Measurements from ENCODE around the gene NSUN4. TPM values are rescaled to one million over a fixed set of nuclear protein-coding genes. Genes with fewer than 3 reads are reported as not detected.

The NSUN4 gene
- total and polyA plus RNA-seq, 12 donors, result 9.6 to 18.7 (median 15.6) TPM

GRCh38 chr1:46408356-46409062, 67.9 kb downstream of the NSUN4 start:
- intact Hi-C loops (cut with DNase I), result loop anchor here in 6 of 10 donors (5.0 kb wide), 3 partner anchors 119 to 314 kb away; no protein-coding TSS in a partner anchor
- no peak for TF ChIP-seq CTCF (IDR thresholded peaks at IDR 0.05)
- no peak for DNase-seq
- Histone ChIP-seq H3K27me3 (no peaks in the 10 kb centered on the region), H3K4me3 (no peak overlapping the region), H3K27ac (no peak overlapping the region), H3K9me3 (no peaks in the 10 kb centered on the region), H3K4me1 (peaks cover 0 to 13% (median 4%) of the 10 kb centered on the region in 9 donors), H3K36me3 (peaks cover 0 to 3% (median 0%) of the 10 kb centered on the region in 9 donors)
- WGBS, 2 donors, result 94 to 95% methylated on average over 12 of the region's 12 CpGs
- ATAC-seq, result no peak

- peaks cover 0 to 13% (median 4%) of the 10 kb centered on the region in 9 donors for H3K4me1 ChIP-seq
- intact Hi-C loops (cut with DNase I), result loop anchor here in 6 of 10 donors (5.0 kb wide), 3 partner anchors 118 to 313 kb away; no protein-coding TSS in a partner anchor
- no peak for ATAC-seq
These were observed 68.4 kb downstream of the NSUN4 start for GRCh38 chr1:46409063-46409372.

GRCh38 chr1:46410156-46411009, 69.8 kb downstream of the NSUN4 start:
- no peak for TF ChIP-seq CTCF (IDR thresholded peaks at IDR 0.05)
- Histone ChIP-seq H3K4me3 (no peak overlapping the region), H3K36me3 (peaks cover 0 to 3% (median 0%) of the 10 kb centered on the region in 9 donors), H3K27me3 (no peaks in the 10 kb centered on the region), H3K4me1 (peaks cover 0 to 10% (median 4%) of the 10 kb centered on the region in 9 donors), H3K27ac (no peak overlapping the region), H3K9me3 (no peaks in the 10 kb centered on the region)
- ATAC-seq, result no peak
- DNase-seq, result no peak
- 86 to 88% methylated on average over 16 to 17 of the region's 17 CpGs for WGBS, 2 donors
- intact Hi-C loops (cut with DNase I), result no loop called here

More at GRCh38 chr1:46409063-46409372, 68.4 kb downstream of the NSUN4 start:
- TF ChIP-seq CTCF (IDR thresholded peaks at IDR 0.05), result no peak
- no peak for DNase-seq
- Histone ChIP-seq H3K27ac (no peak overlapping the region), H3K4me3 (no peak overlapping the region), H3K9me3 (no peaks in the 10 kb centered on the region), H3K27me3 (no peaks in the 10 kb centered on the region), H3K36me3 (peaks cover 0 to 3% (median 0%) of the 10 kb centered on the region in 9 donors)
- 97 to 100% methylated on average over 1 of the region's 1 CpG for WGBS, 2 donors

GRCh38 chr1:46411010-46411405, 70.4 kb downstream of the NSUN4 start:
- 91 to 96% methylated on average over 7 of the region's 7 CpGs for WGBS, 2 donors
- TF ChIP-seq CTCF (IDR thresholded peaks at IDR 0.05), result no peak
- no peaks in the 10 kb centered on the region for H3K27me3 ChIP-seq
- no peak overlapping the region for H3K27ac ChIP-seq
- no peaks in the 10 kb centered on the region for H3K9me3 ChIP-seq
- intact Hi-C loops (cut with DNase I), result no loop called here
- no peak for DNase-seq
- H3K4me1 ChIP-seq, result peaks cover 0 to 9% (median 3%) of the 10 kb centered on the region in 9 donors
- no peak overlapping the region for H3K4me3 ChIP-seq
- ATAC-seq, result no peak
- peaks cover 0 to 3% (median 0%) of the 10 kb centered on the region in 9 donors for H3K36me3 ChIP-seq

Other genes with a start within 250 kb of the NSUN4 start
- 10 to 100 TPM; 22.9 to 54.5 (median 40.1) TPM for gene PIK3R3, start 208.2 kb upstream of the NSUN4 start, total RNA-seq
- 10 to 100 TPM; 15.4 to 31.6 TPM for gene PIK3R3, start 208.2 kb upstream of the NSUN4 start, polyA plus RNA-seq
- 1 to 10 TPM in 9 of 10 donors, under 1 TPM in 1; 0.80 to 2.3 (median 1.7) TPM for gene TSPAN1, start 165.7 kb upstream of the NSUN4 start, total RNA-seq
- gene TSPAN1, start 165.7 kb upstream of the NSUN4 start, polyA plus RNA-seq, result 1 to 10 TPM; 1.3 to 5.3 TPM
- not detected for gene P3R3URF, start 164.3 kb upstream of the NSUN4 start, total RNA-seq
- gene P3R3URF, start 164.3 kb upstream of the NSUN4 start, polyA plus RNA-seq, result not detected
- gene POMGNT1, start 142.4 kb upstream of the NSUN4 start, total RNA-seq, result 100 to 1,000 TPM; 125 to 164 (median 147) TPM
- 100 to 1,000 TPM in 1 of 2 donors, 10 to 100 TPM in 1; 74.3 to 132 TPM for gene POMGNT1, start 142.4 kb upstream of the NSUN4 start, polyA plus RNA-seq
- 10 to 100 TPM in 3 of 10 donors, 1 to 10 TPM in 7; 5.5 to 13.5 (median 8.0) TPM for gene LURAP1, start 137.5 kb upstream of the NSUN4 start, total RNA-seq
- gene LURAP1, start 137.5 kb upstream of the NSUN4 start, polyA plus RNA-seq, result 1 to 10 TPM; 6.4 to 7.3 TPM
- 1 to 10 TPM in 3 of 10 donors, under 1 TPM in 6, not detected in 1; 0.42 to 2.8 (median 0.68) TPM for gene RAD54L, start 93.0 kb upstream of the NSUN4 start, total RNA-seq
- 1 to 10 TPM in 1 of 2 donors, under 1 TPM in 1; 0.35 to 1.0 TPM for gene RAD54L, start 93.0 kb upstream of the NSUN4 start, polyA plus RNA-seq
- 10 to 100 TPM; 36.7 to 52.5 (median 43.6) TPM for gene LRRC41, start 37.2 kb upstream of the NSUN4 start, total RNA-seq
- gene LRRC41, start 37.2 kb upstream of the NSUN4 start, polyA plus RNA-seq, result 10 to 100 TPM; 15.4 to 23.1 TPM
- 1,000 to 10,000 TPM in 5 of 10 donors, 100 to 1,000 TPM in 5; 759 to 1,195 (median 1,005) TPM for gene UQCRH, start 37.1 kb upstream of the NSUN4 start, total RNA-seq
- 1,000 to 10,000 TPM in 1 of 2 donors, 100 to 1,000 TPM in 1; 819 to 1,588 TPM for gene UQCRH, start 37.1 kb upstream of the NSUN4 start, polyA plus RNA-seq
- gene FAAH, start 53.5 kb downstream of the NSUN4 start, total RNA-seq, result 1 to 10 TPM; 1.8 to 9.8 (median 3.1) TPM
- gene FAAH, start 53.5 kb downstream of the NSUN4 start, polyA plus RNA-seq, result 10 to 100 TPM in 1 of 2 donors, 1 to 10 TPM in 1; 2.4 to 16.4 TPM
- gene DMBX1, start 149.0 kb downstream of the NSUN4 start, total RNA-seq, result not detected
- gene DMBX1, start 149.0 kb downstream of the NSUN4 start, polyA plus RNA-seq, result not detected
- not detected for gene KNCN, start 210.8 kb downstream of the NSUN4 start, total RNA-seq
- not detected for gene KNCN, start 210.8 kb downstream of the NSUN4 start, polyA plus RNA-seq